ENCODE measurements around the gene CDC25C. TPM values are rescaled to one million over a fixed set of nuclear protein-coding genes. Genes with fewer than 3 reads are reported as not detected.

CDC25C gene
- total and polyA plus RNA-seq, 9 of the 15 experiments (the other 6 are each of a cell fraction or from before 2014, with no cell fraction given): 19.1 to 63.7 (median 31.9) TPM

DNA sequence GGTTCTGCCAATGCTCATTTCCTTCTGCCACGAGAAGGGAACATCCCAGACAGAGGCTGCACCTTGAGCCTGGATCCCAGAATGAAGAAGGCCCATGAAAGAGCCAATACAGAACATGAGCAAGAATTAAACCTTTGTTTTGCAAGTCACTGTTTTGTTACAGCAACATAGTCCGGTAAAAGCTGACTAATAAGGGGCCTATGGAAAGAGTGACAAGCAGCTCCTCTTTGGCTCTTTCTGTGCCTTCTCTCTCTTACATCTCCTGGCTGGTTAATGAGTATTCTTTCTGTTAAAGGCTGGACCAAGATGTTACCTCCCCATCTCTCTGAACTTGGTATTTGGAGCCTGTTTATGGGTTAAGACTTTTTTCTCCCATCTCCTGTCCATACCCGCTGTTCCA, 68.0 kb downstream of the CDC25C start:
- FAIRE-seq: no peak
- no peak overlapping the region for H3K4me3 ChIP-seq
- H3K9me3 ChIP-seq (replicated peaks; ENCODE audit: control insufficient read depth, insufficient read depth, low read depth, low read length): no peaks in the 10 kb centered on the region
- in situ Hi-C loops (cut with MboI): no loop called here
- H3K9me1 ChIP-seq (ENCODE audit: control insufficient read depth, insufficient read depth, low read length): no peaks in the 10 kb centered on the region
- WGBS (ENCODE audit: insufficient coverage, low coverage, missing lambda C conversion rate): 0% methylated on average over 3 of the region's 3 CpGs
- peaks cover 28 to 33% of the 10 kb centered on the region in 2 experiments for H3K27me3 ChIP-seq (ENCODE audit: control insufficient read depth in 2 of 2, insufficient read depth in 2 of 2, low read length in 2 of 2)
- H2AFZ ChIP-seq (ENCODE audit: low read depth, low read length): no peak overlapping the region
- no peak overlapping the region for H3K9ac ChIP-seq (ENCODE audit: insufficient read depth in 1 of 2, low read depth in 2 of 2, low read length in 2 of 2)
- no peaks in the 10 kb centered on the region for H3K4me1 ChIP-seq (replicated peaks in 1 of 2; ENCODE audit: control insufficient read depth in 2 of 2, insufficient read depth in 2 of 2, low read length in 2 of 2)
- H3K79me2 ChIP-seq (ENCODE audit: control insufficient read depth, insufficient read depth, low read length): no peaks in the 10 kb centered on the region
- no peak overlapping the region for H3K27ac ChIP-seq (ENCODE audit: extremely low read depth, low read depth, low read length)
- ChIA-PET POLR2A (no interaction called here), CTCF (ENCODE audit: low intra/inter-chr PET ratio) (interaction anchor here (0.6 kb wide), 2 partner anchors 29 to 90 kb away, joined by 3 to 4 read pairs; no protein-coding TSS in a partner anchor)
- H4K20me1 ChIP-seq (replicated peaks; ENCODE audit: control insufficient read depth, insufficient read depth, low read length): no peaks in the 10 kb centered on the region
- intact Hi-C loops (cut with micrococcal nuclease): no loop called here
- no peak overlapping the region for H3K4me2 ChIP-seq (ENCODE audit: insufficient read depth, low read length)
- BruUV-seq (replicated peaks): no TSS peak
- DNase-seq (ENCODE audit: extremely low read depth in 1 of 4, low spot score in 3 of 4): no peak
- 0 out of 3 replicates have a peak, but pooled peaks have one; percentile 23 for ATAC-seq
- H3K36me3 ChIP-seq (ENCODE audit: control insufficient read depth, insufficient read depth, low read length): no peaks in the 10 kb centered on the region
- TF ChIP-seq, protein P1, sequence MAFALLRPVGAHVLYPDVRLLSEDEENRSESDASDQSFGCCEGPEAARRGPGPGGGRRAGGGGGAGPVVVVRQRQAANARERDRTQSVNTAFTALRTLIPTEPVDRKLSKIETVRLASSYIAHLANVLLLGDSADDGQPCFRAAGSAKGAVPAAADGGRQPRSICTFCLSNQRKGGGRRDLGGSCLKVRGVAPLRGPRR (CRISPR knock-in tag; IDR thresholded peaks at IDR 0.05): no peak
- TF ChIP-seq FUS (optimal IDR thresholded peaks at IDR 0.05; ENCODE audit: low read depth, low read length): no peak
- no peak for TF ChIP-seq KDM5B (IDR thresholded peaks at IDR 0.05; ENCODE audit: insufficient replicate concordance, low read depth, low read length)
- TF ChIP-seq RAD51 (IDR thresholded peaks at IDR 0.05; ENCODE audit: borderline replicate concordance, low read depth): no peak
- TF ChIP-seq, protein P2, sequence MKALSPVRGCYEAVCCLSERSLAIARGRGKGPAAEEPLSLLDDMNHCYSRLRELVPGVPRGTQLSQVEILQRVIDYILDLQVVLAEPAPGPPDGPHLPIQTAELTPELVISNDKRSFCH (CRISPR knock-in tag; IDR thresholded peaks at IDR 0.05): no peak
- TF ChIP-seq, protein P2 (tag; IDR thresholded peaks at IDR 0.05): no peak
- no peak for TF ChIP-seq POLR2H (tag; IDR thresholded peaks at IDR 0.05; ENCODE audit: low read depth)
- no peak for TF ChIP-seq NBN (IDR thresholded peaks at IDR 0.05; ENCODE audit: low read depth)
- TF ChIP-seq, protein P3, sequence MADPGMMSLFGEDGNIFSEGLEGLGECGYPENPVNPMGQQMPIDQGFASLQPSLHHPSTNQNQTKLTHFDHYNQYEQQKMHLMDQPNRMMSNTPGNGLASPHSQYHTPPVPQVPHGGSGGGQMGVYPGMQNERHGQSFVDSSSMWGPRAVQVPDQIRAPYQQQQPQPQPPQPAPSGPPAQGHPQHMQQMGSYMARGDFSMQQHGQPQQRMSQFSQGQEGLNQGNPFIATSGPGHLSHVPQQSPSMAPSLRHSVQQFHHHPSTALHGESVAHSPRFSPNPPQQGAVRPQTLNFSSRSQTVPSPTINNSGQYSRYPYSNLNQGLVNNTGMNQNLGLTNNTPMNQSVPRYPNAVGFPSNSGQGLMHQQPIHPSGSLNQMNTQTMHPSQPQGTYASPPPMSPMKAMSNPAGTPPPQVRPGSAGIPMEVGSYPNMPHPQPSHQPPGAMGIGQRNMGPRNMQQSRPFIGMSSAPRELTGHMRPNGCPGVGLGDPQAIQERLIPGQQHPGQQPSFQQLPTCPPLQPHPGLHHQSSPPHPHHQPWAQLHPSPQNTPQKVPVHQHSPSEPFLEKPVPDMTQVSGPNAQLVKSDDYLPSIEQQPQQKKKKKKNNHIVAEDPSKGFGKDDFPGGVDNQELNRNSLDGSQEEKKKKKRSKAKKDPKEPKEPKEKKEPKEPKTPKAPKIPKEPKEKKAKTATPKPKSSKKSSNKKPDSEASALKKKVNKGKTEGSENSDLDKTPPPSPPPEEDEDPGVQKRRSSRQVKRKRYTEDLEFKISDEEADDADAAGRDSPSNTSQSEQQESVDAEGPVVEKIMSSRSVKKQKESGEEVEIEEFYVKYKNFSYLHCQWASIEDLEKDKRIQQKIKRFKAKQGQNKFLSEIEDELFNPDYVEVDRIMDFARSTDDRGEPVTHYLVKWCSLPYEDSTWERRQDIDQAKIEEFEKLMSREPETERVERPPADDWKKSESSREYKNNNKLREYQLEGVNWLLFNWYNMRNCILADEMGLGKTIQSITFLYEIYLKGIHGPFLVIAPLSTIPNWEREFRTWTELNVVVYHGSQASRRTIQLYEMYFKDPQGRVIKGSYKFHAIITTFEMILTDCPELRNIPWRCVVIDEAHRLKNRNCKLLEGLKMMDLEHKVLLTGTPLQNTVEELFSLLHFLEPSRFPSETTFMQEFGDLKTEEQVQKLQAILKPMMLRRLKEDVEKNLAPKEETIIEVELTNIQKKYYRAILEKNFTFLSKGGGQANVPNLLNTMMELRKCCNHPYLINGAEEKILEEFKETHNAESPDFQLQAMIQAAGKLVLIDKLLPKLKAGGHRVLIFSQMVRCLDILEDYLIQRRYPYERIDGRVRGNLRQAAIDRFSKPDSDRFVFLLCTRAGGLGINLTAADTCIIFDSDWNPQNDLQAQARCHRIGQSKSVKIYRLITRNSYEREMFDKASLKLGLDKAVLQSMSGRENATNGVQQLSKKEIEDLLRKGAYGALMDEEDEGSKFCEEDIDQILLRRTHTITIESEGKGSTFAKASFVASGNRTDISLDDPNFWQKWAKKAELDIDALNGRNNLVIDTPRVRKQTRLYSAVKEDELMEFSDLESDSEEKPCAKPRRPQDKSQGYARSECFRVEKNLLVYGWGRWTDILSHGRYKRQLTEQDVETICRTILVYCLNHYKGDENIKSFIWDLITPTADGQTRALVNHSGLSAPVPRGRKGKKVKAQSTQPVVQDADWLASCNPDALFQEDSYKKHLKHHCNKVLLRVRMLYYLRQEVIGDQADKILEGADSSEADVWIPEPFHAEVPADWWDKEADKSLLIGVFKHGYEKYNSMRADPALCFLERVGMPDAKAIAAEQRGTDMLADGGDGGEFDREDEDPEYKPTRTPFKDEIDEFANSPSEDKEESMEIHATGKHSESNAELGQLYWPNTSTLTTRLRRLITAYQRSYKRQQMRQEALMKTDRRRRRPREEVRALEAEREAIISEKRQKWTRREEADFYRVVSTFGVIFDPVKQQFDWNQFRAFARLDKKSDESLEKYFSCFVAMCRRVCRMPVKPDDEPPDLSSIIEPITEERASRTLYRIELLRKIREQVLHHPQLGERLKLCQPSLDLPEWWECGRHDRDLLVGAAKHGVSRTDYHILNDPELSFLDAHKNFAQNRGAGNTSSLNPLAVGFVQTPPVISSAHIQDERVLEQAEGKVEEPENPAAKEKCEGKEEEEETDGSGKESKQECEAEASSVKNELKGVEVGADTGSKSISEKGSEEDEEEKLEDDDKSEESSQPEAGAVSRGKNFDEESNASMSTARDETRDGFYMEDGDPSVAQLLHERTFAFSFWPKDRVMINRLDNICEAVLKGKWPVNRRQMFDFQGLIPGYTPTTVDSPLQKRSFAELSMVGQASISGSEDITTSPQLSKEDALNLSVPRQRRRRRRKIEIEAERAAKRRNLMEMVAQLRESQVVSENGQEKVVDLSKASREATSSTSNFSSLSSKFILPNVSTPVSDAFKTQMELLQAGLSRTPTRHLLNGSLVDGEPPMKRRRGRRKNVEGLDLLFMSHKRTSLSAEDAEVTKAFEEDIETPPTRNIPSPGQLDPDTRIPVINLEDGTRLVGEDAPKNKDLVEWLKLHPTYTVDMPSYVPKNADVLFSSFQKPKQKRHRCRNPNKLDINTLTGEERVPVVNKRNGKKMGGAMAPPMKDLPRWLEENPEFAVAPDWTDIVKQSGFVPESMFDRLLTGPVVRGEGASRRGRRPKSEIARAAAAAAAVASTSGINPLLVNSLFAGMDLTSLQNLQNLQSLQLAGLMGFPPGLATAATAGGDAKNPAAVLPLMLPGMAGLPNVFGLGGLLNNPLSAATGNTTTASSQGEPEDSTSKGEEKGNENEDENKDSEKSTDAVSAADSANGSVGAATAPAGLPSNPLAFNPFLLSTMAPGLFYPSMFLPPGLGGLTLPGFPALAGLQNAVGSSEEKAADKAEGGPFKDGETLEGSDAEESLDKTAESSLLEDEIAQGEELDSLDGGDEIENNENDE (IDR thresholded peaks at IDR 0.05; ENCODE audit: low read depth, low read length): no peak
- TF ChIP-seq SUPT5H (IDR thresholded peaks at IDR 0.05): no peak
- TF ChIP-seq HOXB6 (CRISPR knock-in tag; IDR thresholded peaks at IDR 0.05; ENCODE audit: borderline replicate concordance): no peak
- TF ChIP-seq SMAD1 (IDR thresholded peaks at IDR 0.05; ENCODE audit: low read depth, low read length, partially characterized antibody): no peak

Data from K562 (cell line).